ENCODE data around the gene GBP3. TPM values are rescaled to one million over a fixed set of nuclear protein-coding genes. Genes with fewer than 3 reads are reported as not detected.

The GBP3 gene
- 10 to 100 TPM in 2 of 4 donors, 1 to 10 TPM in 2; 5.5 to 15.7 (median 9.7) TPM for total RNA-seq

GRCh38 chr1:89022167-89022959, at the start of gene GBP3:
Gene GBP3 (minus strand): TSS chr1:89022866. CDS start chr1:89020721, 2,145 bp downstream.
- H3K27ac ChIP-seq, result peak within 1 kb of the TSS; percentile 75
- peak within 1 kb of the TSS; percentile 50 for H3K4me3 ChIP-seq
- no peaks in the 10 kb centered on the region for H3K9me3 ChIP-seq
- H3K4me1 ChIP-seq, result peaks cover 45% of the 10 kb centered on the region
- no peaks in the 10 kb centered on the region for H3K36me3 ChIP-seq
- WGBS, result 9% methylated on average over 5 of the region's 5 CpGs
- no peak for TF ChIP-seq CTCF (IDR thresholded peaks at IDR 0.05)
- no peak for TF ChIP-seq POLR2A (IDR thresholded peaks at IDR 0.05)
- TF ChIP-seq EP300 (IDR thresholded peaks at IDR 0.05), result no peak
- no peak for TF ChIP-seq POLR2AphosphoS5 (IDR thresholded peaks at IDR 0.05)
- H3K27me3 ChIP-seq, result no peaks in the 10 kb centered on the region
- no peak for DNase-seq (ENCODE audit: low spot score in 2 of 2)

- Histone ChIP-seq H3K4me1 (peaks cover 7% of the 10 kb centered on the region), H3K27ac (no peak overlapping the region), H3K36me3 (no peaks in the 10 kb centered on the region), H3K27me3 (no peaks in the 10 kb centered on the region), H3K9me3 (no peaks in the 10 kb centered on the region), H3K4me3 (peak overlapping the region; percentile 31)
- no peak for DNase-seq (ENCODE audit: low spot score in 2 of 2)
- TF ChIP-seq EP300 (IDR thresholded peaks at IDR 0.05) (no peak), POLR2A (IDR thresholded peaks at IDR 0.05) (no peak), POLR2AphosphoS5 (IDR thresholded peaks at IDR 0.05) (no peak), CTCF (IDR thresholded peaks at IDR 0.05) (no peak)
- WGBS, result 65% methylated on average over 1 of the region's 1 CpG
These were observed 47.8 kb upstream of the GBP3 start for GRCh38 chr1:89070509-89070908.

GRCh38 chr1:89069951-89070350, 47.3 kb upstream of the GBP3 start:
- Histone ChIP-seq H3K27ac (no peak overlapping the region), H3K9me3 (no peaks in the 10 kb centered on the region), H3K4me1 (peaks cover 10% of the 10 kb centered on the region), H3K27me3 (no peaks in the 10 kb centered on the region), H3K36me3 (no peaks in the 10 kb centered on the region), H3K4me3 (peak overlapping the region; percentile 31)
- TF ChIP-seq POLR2AphosphoS5 (IDR thresholded peaks at IDR 0.05), result no peak
- no peak for TF ChIP-seq CTCF (IDR thresholded peaks at IDR 0.05)
- no peak for TF ChIP-seq POLR2A (IDR thresholded peaks at IDR 0.05)
- TF ChIP-seq EP300 (IDR thresholded peaks at IDR 0.05), result no peak
- no peak for DNase-seq (ENCODE audit: low spot score in 2 of 2)
- 51% methylated on average over 2 of the region's 2 CpGs for WGBS

GRCh38 chr1:89068291-89068690, 45.6 kb upstream of the GBP3 start:
- Histone ChIP-seq H3K27me3 (no peaks in the 10 kb centered on the region), H3K36me3 (no peaks in the 10 kb centered on the region), H3K4me1 (peaks cover 23% of the 10 kb centered on the region), H3K27ac (no peak overlapping the region), H3K9me3 (no peaks in the 10 kb centered on the region), H3K4me3 (no peak overlapping the region)
- TF ChIP-seq POLR2A (IDR thresholded peaks at IDR 0.05) (no peak), POLR2AphosphoS5 (IDR thresholded peaks at IDR 0.05) (no peak), EP300 (IDR thresholded peaks at IDR 0.05) (no peak), CTCF (IDR thresholded peaks at IDR 0.05) (no peak)
- DNase-seq (ENCODE audit: low spot score in 2 of 2), result no peak

GRCh38 chr1:89065079-89065868, 42.6 kb upstream of the GBP3 start, which contains the start of gene GBP1:
Gene GBP1 (minus strand): TSS chr1:89065208. CDS start chr1:89063234, 1,974 bp downstream.
- Histone ChIP-seq H3K4me1 (peaks cover 30% of the 10 kb centered on the region), H3K27ac (peak within 1 kb of the TSS; percentile 82), H3K27me3 (no peaks in the 10 kb centered on the region), H3K9me3 (no peaks in the 10 kb centered on the region), H3K4me3 (peak within 1 kb of the TSS; percentile 53), H3K36me3 (no peaks in the 10 kb centered on the region)
- no peak for TF ChIP-seq EP300 (IDR thresholded peaks at IDR 0.05)
- peak in 1 of 2 donors; percentile 26 for TF ChIP-seq POLR2A (IDR thresholded peaks at IDR 0.05)
- WGBS, result 19% methylated on average over 4 of the region's 4 CpGs
- no peak for DNase-seq (ENCODE audit: low spot score in 2 of 2)
